ENCODE results near the gene KTN1. TPM values are rescaled to one million over a fixed set of nuclear protein-coding genes. Genes with fewer than 3 reads are reported as not detected.

KTN1 gene
- total RNA-seq, 1 experiment from 2014 or later = 125 TPM

- POLR2A ChIA-PET = no interaction called here
- no peak overlapping the region for H3K4me3 Mint-ChIP-seq
- TF ChIP-seq ZBTB43 (CRISPR knock-in tag; IDR thresholded peaks at IDR 0.05) (no peak), ZNF671 (CRISPR knock-in tag; IDR thresholded peaks at IDR 0.05) (no peak), FOXJ3 (CRISPR knock-in tag; IDR thresholded peaks at IDR 0.05; ENCODE audit: borderline replicate concordance) (no peak), ZNF317 (CRISPR knock-in tag; IDR thresholded peaks at IDR 0.05; ENCODE audit: borderline replicate concordance, low read depth) (no peak), TEAD4 (CRISPR knock-in tag; IDR thresholded peaks at IDR 0.05) (no peak), ZSCAN18 (CRISPR knock-in tag; IDR thresholded peaks at IDR 0.05) (no peak), TEAD1 (CRISPR knock-in tag; IDR thresholded peaks at IDR 0.05) (no peak), PRDM15 (CRISPR knock-in tag; IDR thresholded peaks at IDR 0.05) (no peak), SMAD3 (CRISPR knock-in tag; IDR thresholded peaks at IDR 0.05; ENCODE audit: borderline replicate concordance) (no peak), CBFB (CRISPR knock-in tag; IDR thresholded peaks at IDR 0.05; ENCODE audit: low read depth) (no peak), USF1 (CRISPR knock-in tag; IDR thresholded peaks at IDR 0.05) (no peak), CTCF (IDR thresholded peaks at IDR 0.05) (no peak), ATF2 (CRISPR knock-in tag; IDR thresholded peaks at IDR 0.05; ENCODE audit: borderline replicate concordance, low read depth) (no peak), ZNF138 (CRISPR knock-in tag; conservative IDR thresholded peaks at IDR 0.05) (no peak)
- H3K36me3 Mint-ChIP-seq = 0 out of 2 replicates have a peak, but pooled peaks cover 2% of the 10 kb centered on the region
- CTCF ChIA-PET = interaction anchor here (0.7 to 3.6 kb wide), 35 partner anchors 9 to 759 kb away, joined by 3 to 26 read pairs (median 4); partner anchors contain the start of gene TBPL2
- no peak for DNase-seq (ENCODE audit: low spot score)
- no peaks in the 10 kb centered on the region for H3K4me1 Mint-ChIP-seq
- H3K27me3 Mint-ChIP-seq (ENCODE audit: low read depth) = no peaks in the 10 kb centered on the region
- no peak overlapping the region for H3K27ac Mint-ChIP-seq
- no peak for ATAC-seq
- H3K9me3 Mint-ChIP-seq = peaks cover 21% of the 10 kb centered on the region
Measured at GRCh38 chr14:55731311-55731872, 151.4 kb downstream of the KTN1 start.
